ENCODE data around the gene PDGFA.

PDGFA gene

GRCh38 chr7:517774-518629, 1.6 kb downstream of the PDGFA start:
- no peak for DNase-seq (ENCODE audit: low read depth in 3 of 3)

DNA sequence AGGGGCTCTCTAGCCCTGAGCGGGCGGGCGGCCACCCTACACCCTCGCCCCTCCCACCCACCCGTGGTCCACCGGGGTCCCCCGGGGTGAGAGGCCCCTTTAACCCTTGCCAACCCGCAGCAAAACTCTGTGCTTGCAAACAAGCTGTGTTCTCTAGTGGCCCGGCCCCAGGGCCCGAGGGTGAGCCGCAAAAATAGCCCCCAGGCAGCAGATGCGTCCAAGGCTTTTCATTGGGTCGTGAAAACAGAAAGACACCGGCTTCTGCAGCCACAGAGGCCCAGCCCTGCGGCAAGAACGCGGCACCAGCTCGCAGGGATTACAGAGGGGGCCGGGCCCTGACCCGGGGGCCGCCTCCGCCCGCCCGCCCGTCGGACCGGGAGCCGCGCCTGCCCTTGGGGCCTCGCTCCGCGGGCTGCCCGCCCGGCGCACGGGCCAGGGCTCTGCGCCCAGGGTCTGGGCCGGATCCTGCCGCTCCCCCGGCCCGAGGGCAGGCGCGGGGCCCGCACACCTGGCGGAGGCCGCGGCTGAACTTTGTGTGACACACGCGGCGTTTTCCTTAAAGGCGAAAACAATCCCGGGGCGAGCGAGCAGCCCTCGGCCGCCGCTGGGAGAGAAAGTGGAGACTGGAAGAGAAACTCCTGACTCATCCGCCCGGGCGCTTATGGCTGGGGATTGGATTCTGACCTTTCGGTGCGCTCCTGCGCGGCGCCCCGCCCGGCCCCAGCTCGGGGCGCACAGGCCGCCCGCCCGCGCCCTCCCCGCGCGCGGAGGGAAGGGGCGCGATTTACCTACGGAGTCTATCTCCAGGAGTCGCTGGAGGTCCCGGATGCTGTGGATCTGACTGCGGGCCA, 2.8 kb downstream of the PDGFA start:
- no peak for DNase-seq (ENCODE audit: low read depth in 3 of 3)

GRCh38 chr7:516216-516605, 3.4 kb downstream of the PDGFA start:
- DNase-seq (ENCODE audit: low read depth in 3 of 3): no peak

DNA sequence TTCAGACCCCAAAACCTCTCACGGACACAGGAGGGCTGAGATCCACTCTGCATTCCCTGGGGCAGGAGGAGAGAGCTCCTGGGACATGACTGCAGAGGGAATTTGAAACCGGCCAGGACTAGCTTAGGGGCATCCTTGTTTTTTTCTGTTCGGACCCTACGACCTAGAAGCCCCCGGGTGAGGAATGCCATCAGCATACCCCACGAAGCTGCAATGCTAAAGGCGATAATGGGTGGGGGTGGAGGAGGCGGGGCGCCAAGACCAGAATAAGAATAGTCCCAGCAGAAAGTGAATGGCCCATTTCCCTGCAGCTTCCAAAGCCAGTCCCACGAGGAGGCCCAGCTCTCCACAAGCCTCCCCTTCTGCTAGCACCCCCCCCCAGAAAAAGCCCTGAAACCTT, 4.0 kb downstream of the PDGFA start:
- no peak for DNase-seq (ENCODE audit: low read depth in 3 of 3)

DNA sequence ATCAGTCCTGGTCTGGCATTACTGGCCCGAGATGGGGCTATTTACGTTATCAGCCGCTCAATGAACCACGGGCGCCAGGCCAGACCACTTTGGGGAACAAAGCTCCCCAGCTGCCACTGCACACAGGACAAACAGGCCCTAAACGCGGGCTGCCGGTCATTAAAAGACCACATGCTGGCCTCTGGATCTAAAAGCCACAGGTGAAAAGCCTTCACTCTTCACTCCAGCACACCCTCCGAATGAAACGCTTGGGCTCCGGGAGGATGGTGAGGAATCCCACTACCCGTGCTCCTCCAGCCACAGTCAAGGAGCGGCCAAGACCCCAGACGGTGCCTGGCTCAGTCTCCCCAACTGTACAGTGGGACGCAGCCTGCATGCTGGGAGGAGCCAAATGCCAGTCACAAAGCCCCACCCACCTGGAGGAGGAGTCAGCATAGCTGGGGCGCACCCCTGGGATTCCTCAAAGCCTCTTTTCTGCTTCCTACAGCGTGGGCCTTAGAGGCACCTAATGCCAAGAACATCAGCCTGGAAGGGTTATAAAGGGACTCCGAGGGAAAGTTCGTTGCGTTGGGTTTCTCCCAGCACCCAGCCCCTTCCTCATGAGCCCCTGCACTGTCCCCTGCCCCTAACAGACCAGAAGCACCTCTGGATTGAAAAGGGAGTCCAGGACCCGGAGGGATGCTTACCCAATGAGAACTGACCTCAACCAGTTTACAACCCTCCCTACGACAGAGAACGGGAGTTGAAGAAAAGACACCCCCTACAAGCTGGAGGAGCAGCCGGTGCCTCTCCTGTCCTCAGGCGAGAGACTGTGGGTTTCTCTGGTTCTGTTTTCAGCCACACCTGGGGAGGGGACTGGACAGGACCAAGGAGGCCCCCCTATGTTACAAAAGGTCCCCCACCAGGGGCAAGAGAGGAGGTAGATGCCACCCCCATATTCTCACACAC, 4.7 kb downstream of the PDGFA start:
- no peak for DNase-seq (ENCODE audit: low read depth in 3 of 3)

DNA sequence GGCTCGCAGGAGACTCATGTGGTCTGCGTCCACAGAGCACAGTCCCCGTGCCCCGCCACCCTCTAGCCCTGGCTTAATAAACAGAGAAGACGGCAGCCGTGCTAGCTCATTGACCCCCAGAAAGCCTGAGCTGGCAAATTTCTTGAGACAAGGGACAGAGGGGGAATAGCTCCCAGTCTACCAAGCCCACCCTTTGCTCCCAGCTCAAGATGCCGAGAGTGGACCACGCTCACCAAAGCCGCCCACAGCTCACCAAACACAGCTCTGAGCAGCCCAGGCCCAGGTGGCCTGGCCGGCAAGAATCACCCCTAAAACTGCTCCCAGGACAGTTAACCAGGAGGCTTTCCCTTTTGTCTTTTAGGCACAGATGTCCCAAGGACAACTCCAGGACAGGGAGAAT, 5.4 kb downstream of the PDGFA start:
- no peak for DNase-seq (ENCODE audit: low read depth in 3 of 3)

- DNase-seq (ENCODE audit: low read depth in 3 of 3): no peak
Observed at GRCh38 chr7:513521-514166, 6.0 kb downstream of the PDGFA start.

DNA sequence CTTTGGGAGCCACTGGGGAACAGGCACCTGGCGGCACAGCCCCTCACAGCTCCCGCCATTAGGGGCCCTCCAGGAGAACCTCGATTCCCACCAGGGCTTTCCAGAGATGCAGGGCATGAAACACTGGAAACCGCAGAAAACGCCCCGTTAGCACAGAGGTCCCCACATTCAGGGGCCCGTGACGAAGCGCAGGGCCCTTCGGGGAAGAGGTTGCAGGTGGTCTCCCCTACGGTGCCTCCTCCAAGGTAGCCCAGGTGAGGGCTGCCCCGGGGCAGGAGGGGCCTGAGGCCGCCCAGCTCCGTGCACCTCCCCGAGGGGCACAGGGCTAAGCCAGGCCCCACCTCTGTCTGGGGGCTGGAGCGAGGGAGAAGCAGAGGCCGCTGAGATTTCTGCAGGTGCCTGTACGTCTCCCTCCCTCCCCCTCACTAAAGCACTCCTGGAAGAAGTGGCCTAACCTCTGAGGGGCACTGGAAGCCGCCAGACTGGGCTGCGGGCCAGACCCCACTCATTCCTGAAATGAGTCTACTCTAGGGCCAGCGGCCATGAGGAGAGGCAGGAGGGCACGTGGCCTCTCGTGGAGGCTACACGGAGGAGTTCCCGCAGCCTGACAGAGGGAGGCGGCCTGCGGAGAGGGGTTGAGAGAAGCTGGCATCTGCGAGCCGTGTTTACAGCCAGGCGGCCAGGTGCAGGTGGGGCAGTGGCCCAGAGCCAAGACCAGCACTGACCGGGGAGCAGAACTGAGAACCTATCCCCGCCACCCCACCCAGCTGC, 6.9 kb downstream of the PDGFA start:
- DNase-seq (ENCODE audit: low read depth in 3 of 3): no peak

GRCh38 chr7:512146-512510, 7.5 kb downstream of the PDGFA start:
- DNase-seq (ENCODE audit: low read depth in 3 of 3): no peak

DNA sequence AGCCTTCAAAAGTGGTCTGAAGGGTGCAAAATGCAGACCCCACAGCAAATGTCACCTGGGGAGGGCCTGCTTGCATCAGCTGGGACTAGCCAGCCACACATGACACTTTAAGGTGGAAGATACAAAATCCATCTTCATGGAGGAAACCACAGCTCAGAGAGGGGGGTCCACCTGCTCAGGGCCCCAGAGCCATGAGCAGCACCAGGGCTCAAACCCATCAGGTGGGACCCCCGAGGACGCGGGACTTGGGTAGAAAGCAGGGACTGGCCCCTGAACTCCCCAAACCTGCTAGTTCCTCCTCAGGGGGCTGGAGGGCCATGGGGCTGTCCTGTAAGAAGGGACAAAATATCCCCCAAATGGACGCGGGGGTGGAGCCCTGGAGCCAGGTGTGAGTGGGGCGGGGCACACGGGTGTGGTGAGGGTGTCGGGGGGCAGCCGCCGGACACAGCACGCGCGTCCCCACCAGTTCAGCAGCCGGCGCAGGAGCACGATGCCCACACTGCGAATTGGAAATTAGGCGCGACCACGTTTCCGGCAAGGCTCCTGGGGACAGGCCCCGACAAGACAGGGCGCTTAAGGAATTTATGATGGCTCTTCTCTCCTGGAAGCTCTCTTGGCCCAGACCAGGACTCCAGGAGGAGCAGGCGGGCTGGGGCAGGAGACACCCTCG, 8.0 kb downstream of the PDGFA start:
- DNase-seq (ENCODE audit: low read depth in 3 of 3): no peak

- DNase-seq (ENCODE audit: low read depth in 3 of 3): no peak
Observed at GRCh38 chr7:510782-511281, 8.8 kb downstream of the PDGFA start.

DNA sequence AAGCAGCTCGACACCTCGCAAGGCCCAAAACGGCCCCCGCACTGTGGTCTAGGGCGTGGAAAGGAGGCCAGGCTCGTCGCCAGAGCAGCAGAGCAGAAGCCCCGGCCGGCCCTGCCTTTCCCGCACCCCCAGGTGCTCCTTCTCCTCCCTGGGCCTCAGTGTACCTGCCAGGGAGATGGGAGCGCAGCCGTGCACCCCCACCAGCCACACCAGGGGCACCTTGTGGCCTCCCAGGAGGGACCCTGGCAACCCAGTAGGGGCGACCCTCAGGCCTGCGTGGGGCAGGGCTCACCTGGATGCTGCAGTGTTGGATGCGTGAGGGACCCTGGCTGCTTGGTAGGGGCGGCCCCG, 9.5 kb downstream of the PDGFA start:
- DNase-seq (ENCODE audit: low read depth in 3 of 3): no peak

- DNase-seq (ENCODE audit: low read depth in 3 of 3): no peak
Observed at GRCh38 chr7:509426-510130, 10.1 kb downstream of the PDGFA start.

GRCh38 chr7:508461-509170, 11.0 kb downstream of the PDGFA start:
- DNase-seq (ENCODE audit: low read depth in 3 of 3): no peak

DNA sequence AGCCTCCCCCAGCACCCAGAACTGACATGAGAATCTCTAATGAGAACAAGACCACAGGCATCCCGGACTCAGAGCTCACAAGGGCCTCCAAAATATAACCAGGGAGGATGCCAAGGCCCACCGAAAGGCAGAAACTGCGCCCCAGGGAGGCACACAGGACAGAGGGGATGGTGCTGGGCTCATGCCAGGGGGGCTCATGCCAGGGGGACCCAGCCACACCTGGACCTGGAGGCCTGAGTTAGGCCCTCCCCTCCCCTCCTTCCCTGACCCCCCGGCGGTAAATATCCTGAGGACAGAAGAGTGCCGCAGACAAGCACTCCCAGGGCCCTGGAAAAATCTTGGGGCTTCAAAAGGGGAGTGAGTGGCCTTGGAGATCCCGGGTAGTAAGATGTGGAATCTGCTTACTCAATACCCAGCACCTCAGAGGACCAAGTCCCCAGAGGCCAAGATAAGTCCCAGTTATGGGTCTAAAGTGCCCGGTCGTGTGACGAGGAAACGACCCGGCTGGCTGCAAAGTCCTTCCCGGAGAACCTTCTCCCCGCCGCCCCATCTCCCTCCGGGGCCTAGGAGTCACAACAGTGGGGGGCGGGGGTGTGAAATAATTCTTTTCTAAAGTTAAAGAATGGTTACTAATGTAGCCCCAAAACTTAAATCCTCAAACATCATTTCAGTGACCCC, 11.9 kb downstream of the PDGFA start:
- no peak for DNase-seq (ENCODE audit: low read depth in 3 of 3)

GRCh38 chr7:506921-507622, 12.6 kb downstream of the PDGFA start:
- no peak for DNase-seq (ENCODE audit: low read depth in 3 of 3)

- DNase-seq (ENCODE audit: low read depth in 3 of 3): no peak
Observed at GRCh38 chr7:506391-506831, 13.2 kb downstream of the PDGFA start.

Measured in stimulated activated CD4-positive, alpha-beta T cell treated with anti-CD3 and anti-CD28 coated beads, TNF-alpha, amount 100 ng/mL, for 4 hours (primary cell).